Inferior parietal cortex (tissue), 1 donor: ENCODE data around the gene TBK1.

Experiments used
- DNase-seq: peaks from one replicate; pipeline ENCODE4 v3.0.0-alpha.2; 2016; ENCODE audit errors: extremely low spot score

TBK1 gene

DNA sequence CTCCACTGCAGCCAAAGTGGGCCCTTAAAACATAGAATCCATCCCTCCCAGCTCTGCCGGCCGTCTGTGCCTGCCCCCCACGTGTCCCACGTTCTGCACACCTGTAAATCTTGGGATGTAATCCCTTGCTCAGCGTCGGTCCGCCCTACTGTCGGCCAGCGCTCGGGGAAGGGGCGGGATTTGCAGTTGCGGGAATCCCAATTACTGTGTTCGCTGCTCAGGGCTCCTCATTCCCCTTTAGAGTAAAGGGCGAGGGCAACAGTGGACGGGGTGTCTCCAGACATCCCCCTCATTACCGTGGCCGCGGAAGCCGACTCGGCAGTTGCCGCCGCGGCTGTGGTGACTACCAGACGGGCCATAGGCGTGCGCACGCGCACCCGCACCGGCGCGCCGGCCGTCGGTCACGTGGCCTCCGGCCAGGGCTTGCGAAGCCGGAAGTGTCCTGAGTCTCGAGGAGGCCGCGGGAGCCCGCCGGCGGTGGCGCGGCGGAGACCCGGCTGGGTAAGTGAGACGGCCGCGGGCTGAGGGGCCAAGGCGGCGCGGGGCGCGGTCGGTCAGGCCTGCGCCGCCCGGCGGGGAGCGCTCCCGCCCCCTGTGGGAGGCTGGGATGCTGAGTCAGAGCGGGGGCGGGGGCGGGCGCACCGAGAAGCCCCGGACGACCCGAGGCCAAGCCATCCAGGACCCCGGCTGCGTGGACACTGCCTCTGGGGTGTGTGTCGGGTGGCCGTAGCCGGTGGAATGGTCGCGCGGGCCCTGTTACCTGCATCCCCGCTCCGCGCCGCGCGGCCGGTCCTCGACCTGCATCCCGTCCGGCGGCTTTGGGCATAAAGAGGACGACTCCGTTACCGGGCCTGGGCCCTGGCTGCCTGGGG lies at the start of gene TBK1:
Gene TBK1 (plus strand): TSS at position 434 of the 872 bp plus-strand sequence. CDS start 3,751 bp downstream, outside the sequence.
- peak; percentile 88 for DNase-seq

DNA sequence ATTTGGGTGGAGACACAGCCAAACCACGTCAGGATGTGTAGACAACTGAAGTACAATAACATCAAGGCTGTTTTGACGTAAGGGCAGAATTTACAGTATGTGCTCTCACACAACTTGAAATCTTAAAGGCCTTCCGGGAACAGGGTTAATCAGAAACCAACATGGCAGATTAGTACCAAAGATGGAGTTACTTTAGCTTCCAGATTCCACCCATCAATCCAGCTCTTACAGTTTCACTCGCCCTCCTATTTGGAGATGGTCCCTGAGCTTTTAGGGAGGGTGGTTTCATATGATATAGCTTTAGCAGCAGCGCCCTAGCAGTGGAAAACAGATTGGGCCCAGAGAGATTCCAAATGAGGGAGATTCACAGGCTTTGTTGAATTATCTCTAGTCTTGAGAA lies 49.7 kb upstream of the TBK1 start:
- DNase-seq: no peak

DNA sequence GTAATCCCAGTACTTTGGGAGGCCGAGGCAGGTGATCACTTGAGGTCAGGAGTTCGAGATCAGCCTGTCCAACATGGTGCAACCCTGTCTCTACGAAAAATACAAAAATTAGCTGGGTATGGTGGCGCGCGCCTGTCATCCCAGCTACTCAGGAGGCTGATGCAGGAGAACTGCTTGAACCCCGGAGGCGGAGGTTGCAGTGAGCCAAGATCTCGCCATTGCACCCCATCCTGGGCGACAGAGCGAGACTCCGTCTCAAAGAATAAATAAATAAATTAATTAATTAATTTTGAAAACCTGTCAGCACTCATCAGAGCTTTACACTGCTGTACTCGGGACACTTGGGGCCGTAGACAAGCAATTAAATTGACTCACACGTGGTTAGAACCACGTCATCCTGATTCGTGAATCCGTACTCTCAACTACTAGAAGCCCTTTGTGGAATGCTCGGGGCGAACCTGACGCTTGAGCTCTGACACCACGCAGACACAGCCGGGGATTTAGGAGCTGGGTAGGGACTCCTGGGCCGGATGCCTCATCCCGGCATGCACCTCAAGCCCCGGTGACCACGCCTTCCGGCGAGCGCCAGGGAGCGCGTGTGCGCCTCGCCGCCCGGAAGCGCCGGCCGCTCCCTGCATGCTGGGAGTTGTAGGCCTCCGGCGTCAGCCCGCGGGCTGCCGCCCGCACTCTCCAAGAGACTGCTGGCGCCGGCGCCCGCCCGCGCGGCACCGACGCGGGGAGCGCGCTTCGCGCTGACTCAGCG lies 48.0 kb upstream of the TBK1 start, which contains the start of gene XPOT:
Gene XPOT (plus strand): TSS at position 686 of the 763 bp plus-strand sequence. CDS start 5,644 bp downstream, outside the sequence.
- DNase-seq: peak; percentile 94

DNA sequence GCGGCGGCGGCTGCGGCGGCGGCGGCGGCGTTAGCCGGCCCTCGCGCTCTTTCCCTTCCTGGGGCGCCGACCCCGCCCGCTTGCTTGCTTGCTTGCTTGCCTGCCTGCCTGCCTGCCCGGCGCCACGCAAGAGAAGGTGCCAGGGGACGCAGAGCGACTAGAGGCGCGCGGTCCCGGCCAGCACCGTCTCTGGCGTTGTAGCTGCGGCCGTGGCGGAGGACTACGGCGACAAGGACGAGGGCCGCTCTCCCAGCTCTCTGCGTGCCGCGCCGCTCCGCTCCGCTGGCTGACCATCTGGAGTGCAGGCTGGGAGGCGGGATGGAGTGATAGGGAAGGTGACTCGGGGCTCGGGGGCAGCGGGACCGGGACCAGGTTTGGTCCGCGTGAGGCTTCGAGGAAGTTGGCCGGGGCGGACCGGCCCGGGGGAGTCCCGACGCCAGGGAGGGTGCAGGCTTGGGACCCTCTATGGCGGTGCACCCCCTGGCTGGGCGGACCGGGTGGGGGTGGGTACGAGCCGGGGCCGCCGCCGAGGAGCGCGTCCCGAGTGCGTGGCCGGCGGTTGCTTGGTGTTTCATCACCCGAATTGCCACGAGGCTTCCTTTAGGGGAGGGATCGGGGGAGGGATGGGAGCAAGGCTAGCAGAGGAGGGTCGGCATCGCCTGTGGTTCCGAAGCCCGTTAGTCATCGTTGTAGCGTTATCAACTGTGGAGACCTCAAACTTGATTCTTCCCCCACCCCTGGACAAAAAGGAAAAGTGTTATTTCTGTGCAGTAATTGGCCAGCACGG lies 47.3 kb upstream of the TBK1 start:
- DNase-seq: peak; percentile 27

DNA sequence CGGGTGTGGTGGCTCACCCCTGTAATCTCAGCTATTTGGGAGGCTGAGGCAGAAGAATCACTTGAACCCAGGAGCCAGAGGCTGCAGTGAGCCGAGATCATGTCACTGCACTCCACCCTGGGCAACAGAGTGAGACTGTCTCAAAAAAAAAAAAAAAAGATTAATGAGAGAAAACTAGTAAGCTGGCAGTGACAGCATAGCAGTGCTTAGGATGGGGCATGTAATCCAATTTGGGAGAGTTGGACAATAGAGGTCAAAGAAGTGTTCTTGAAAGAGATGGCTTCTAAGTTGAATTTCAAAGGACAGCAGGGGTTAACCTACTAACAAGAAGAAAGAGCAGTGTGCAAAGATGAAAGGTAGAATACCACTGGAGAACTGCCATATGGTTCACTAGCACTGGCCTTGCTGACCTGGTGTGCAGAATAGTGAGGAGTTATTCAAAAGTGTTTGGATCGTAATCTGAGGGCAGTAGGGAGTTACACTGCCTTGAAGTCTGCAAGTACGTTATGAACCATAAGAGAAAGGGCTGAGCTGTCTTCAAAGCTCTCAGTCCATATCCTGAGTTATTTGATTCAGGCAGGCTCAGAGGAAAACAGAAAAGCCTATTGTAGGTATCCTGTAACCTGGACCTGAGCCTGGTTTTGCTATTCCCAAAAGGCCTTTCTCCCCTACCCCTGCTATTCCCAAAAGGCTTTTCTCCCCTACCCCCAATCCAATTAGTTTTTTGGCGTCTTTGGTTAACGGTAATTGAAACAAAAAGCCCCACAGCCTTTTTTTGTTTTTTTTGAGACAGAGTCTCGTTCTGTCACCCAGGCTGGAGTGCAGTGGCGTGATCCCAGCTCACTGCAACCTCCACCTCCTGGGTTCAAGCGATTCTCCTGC lies 44.3 kb upstream of the TBK1 start:
- no peak for DNase-seq

DNA sequence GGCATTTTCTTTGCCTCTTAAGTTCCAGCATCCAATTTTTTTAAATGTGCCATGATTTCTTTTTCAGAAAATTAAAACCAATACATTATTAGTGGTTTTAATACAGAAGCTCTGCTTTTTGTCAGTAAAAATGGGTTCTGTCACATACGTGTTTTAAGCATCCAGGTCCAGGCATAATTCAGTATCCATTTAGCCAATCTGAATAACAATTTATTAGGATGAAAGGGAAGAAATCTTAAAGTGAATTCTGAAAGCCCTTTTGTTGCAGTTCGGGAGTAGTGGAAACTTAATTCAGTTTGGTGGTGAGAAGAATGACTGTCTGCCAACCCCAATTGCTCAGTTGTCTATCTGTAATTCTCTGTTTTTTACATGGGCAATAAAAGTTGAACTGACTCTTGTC lies 40.5 kb upstream of the TBK1 start:
- no peak for DNase-seq

DNA sequence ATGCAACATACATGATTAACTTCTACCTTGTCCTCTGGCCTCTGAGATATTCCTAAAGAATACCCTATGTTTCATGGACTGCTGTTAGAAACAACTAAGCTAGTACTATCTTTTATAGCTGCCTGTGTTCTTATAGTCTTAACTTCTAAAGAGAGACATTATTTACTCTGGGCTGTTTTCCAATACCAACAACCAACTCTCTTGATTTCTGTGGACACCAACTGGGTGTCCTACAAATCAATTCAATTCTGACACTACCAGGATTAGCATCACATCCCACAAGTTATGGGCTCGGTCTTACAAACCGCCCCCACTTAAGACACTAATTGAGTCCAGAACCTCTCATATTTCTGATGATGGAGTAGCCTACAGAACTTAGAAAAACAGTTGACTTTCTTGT lies 39.5 kb upstream of the TBK1 start:
- DNase-seq: no peak

DNA sequence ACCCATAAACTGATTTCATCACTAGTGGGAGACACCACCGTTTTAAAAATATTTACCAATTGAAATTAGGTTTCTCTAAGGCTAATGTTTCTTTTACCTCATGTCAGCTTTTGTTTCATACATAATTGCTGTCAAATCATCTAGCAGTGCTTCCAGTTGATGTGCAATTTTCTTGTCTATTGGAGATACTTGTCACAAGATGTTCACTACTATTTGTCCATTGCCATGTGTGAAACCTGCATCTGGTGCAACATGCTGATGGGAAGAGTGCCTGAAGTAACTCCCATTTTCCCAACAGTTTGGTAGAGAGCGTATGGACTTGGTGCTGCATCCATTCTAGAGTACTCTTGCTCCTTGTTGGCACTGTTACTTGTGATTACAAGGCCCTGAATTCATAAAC lies 38.0 kb upstream of the TBK1 start:
- no peak for DNase-seq

DNA sequence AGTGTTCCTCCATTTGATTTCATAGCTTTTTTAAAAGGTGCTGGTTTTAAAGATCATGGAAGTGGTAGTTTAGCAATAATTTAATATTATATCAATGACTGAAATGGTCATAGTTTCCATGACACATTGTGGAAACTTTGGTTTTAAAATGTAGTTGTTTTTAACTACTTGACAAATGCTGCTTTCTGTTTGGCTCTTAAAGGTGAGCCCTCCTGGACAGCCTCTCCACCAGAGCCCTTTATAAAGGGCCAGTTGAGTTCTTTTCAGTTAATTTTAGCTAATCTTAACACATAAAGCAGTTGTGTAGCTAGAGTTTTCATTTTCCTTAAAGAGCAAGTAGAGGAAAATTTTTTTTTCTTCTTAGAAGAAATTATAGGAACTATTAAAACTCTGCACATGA lies 33.7 kb upstream of the TBK1 start:
- DNase-seq: no peak

DNA sequence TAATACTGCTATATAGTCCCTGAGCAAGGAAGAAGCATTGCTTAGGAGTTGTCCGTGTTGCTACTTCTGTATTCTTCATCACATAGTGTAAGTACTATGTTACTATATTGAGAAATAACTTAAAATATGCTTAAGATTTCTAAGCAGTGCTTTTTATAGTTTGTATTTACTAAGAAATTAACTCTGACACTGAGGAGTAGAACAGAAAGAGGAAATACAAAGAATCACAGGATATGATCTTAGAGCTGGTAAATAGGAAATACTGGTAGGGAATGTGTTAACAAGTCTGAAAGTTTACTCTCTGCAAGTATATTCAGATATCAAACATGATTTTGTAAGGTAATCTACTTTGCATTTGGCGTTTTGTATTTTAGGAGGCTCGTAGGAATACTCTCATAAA lies 32.2 kb upstream of the TBK1 start:
- DNase-seq: no peak

DNA sequence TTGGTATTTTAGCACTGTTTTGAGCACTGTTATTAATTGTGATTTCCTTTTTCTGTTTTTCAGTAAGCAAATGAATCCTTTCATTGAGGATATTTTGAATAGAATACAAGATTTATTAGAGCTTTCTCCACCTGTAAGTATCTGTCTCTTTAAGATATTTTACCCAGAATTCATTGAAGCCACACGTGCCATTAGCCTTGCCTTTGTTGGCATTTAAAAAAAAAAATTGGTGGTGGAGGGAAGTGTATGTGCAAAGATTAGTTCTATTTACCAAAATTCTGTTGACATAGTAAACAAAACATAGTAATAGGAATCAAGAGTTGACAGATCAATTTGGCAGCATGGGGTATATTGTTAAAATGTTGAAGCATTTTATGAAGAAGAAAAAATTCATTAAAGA lies 23.9 kb upstream of the TBK1 start:
- DNase-seq: no peak

DNA sequence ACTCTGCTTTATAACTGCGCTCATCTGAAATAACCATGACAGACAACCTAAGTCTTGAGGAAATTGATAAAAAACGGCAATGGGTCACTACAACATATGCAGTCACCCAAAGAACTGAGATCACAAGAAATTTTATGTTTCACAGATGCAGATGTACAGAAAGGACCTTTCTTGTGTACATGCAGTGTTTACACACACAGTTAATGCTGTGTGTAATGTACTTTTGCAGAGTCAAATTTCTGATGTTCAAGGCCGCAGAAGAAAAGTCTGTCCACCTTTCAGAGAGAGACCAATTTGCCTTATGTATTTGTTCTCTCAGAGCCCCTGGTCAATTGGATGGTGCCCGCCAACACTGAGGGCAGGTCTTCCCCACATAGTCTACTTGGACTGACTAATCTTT lies 23.0 kb upstream of the TBK1 start:
- DNase-seq: no peak

DNA sequence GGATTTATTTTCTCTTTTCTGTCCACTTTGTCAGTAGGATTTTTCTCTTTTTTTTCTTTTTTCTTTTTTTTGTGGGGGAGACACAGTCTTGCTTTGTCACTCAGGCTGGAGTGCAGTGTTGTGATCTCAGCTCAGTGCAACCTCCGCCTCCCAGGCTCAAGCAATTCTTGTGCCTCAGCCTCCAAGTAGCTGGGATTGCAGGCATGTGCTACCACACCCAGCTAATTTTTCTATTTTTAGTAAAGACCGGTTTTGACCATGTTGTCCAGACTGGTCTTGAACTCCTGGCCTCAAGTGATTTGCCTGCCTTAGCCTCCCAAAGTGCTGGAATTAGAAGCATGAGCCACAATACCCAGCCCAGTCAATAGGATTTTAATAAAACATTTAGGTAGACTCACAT lies 21.0 kb upstream of the TBK1 start:
- no peak for DNase-seq

DNA sequence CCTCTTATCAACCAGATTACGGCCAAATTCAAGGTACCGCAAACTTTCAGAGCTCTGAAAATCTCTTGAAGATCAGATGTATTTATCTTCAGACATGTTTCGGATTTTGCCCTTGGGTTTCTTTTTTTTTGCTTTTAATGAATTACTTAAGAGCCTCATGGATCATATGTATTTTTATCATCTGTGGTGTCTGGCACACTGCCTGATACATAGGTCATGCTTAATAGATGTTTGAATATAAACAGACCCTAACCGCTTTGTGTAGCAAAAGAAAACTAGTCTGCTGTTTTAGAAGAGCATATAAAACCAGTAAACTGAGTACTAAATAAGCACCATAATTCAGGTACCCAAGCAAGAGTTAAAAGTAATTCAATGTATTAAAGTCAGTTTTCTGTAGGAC lies 20.1 kb upstream of the TBK1 start:
- no peak for DNase-seq

DNA sequence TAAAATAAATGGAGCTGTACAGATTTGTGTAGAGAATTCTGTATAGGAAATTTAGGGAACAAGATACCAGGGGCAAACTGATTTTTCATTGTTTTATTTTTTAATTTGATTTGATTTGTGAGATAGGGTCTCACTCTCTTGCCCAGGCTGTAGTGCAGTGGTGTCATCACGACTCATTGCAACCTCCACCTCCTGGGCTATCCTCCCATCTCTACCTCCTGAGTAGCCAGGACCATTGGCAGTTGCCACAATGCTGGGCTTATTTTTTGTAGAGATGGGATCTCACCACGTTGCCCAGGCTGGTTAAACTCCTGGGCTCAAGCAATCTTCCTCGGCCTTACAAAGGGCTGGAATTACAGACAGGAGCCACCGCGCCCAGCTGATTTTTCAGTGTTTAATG lies 18.0 kb upstream of the TBK1 start:
- DNase-seq: no peak

DNA sequence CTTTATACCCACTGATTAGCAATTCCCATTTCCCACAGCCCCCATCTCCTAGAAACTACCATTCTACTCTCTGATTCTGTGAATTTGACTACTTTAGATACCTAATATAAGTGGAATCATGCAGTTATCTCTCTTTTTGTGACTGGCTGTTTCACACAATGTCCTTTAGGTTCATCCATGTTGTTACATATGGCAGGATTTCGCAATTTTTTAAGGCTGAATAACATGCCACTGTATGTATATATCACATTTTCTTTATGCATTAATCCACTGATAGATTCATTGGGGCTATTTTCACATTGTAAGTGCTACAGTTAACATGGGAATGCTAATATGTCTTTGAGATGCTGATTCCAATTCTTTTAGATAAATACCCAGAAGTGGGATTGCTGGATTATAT lies 11.8 kb upstream of the TBK1 start:
- DNase-seq: no peak

DNA sequence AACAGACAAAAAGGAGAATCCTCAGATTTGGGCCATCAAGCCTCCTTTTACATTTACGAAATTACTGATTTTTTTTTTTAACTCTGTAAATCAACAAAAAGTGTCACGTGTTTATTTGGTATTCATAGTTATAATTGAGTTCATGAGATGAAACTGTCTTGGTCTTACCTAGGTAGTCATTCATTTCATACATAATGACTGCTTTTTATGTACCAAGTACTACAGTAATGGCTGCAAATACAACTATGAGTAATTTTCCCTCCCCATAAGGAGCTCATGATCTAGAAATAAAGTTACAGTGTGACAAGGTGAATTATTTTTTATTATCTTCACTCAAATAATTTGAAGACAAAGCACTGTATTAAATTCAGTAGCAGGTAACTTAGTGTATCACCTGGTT lies 6.4 kb upstream of the TBK1 start:
- no peak for DNase-seq

DNA sequence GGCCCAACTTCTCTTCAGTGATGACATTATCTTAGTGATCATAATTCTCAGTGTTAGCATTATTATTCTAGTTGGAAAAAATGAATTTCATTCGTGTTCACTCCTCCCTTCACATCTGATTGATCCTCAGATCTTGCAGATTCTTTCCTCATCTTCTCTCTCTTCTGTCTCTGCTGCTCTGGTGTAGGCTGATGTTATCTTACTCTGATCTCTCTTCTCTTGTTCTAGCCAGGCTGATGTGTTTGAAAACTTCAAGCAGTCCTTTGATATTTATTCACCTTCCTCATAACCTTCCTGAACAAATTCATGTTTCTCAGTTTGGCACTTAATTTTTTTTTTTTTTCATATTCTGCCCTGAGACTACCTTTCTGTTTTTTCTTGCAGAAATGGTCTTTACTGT lies 5.6 kb upstream of the TBK1 start:
- DNase-seq: no peak

DNA sequence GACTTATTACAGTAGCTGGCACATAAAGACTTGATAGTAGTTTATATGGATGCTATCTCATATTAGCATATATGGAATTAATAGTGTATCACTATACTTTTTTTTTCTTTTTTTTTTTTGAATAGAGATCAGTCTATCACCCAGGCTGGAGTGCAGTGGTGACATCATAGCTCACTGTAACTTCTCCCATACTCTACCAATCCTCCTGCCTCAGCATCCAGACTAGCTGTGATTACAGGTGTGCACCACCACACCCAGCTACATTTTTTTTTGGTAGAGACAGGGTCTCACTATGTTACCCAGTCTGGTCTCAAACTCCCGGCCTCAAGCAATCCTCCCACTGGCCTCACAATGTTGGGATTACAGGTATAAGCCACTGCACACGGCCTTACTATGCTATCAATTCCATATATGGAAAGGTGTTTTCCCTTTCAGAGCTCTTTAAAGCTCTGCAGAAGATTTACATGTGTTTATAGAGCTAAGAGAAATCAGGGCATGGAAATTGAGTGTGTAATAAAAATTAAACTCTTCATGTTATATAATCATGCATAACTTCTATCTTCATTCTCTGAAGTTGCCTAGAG lies 1.8 kb upstream of the TBK1 start:
- no peak for DNase-seq

DNA sequence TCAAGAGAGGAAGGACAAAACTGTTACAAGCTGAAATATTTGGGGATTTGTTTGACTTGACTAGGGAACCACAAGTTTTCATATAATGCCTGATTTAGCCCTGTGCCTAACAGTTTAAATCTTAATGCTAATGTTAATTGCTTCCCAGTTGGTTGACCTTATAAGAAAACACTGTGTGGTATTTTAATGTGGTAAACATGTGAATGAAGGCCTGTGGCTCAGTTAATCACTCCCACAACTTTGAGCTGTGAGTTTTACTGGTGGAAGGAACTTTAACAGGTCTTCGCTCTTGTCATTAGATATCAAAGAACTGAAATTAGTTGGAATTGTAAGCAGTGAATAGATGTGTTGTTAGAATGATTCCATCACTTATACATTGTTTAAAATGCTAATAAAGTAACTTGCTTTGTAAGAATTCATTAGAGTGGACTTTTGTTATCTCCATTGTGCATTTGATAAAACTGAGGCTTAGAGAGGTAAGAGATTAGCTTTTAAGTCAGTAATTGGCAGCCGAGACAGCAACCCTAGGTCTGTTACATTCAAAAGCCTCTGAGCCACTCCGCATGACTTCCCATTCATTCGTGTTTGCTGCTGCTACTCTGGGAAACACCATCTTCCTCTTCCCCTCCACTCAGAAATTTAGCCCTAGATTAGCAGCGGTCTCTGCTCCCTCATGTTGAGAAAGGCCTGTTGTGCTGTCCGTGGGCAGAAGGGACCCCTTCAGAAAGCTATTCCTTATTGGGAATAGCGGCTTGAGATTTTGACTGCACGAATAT lies 1.0 kb upstream of the TBK1 start:
- peak; percentile 36 for DNase-seq
